ENCODE data around the gene AGL. TPM values are rescaled to one million over a fixed set of nuclear protein-coding genes. Genes with fewer than 3 reads are reported as not detected.
"Not testable (repeated sequence)": the region's sequence is repeated elsewhere in the genome, so short reads cannot be mapped to it uniquely, and the experiment has no call there.

The AGL gene
- total and polyA plus RNA-seq, 7 donors = 8.4 to 159 (median 110) TPM

- no peak for TF ChIP-seq CTCF (IDR thresholded peaks at IDR 0.05)
- WGBS, 3 donors = 67 to 84% (median 78%) methylated on average over 2 of the region's 2 CpGs
Observed at GRCh38 chr1:99829269-99829668, 20.9 kb upstream of the AGL start.

DNA sequence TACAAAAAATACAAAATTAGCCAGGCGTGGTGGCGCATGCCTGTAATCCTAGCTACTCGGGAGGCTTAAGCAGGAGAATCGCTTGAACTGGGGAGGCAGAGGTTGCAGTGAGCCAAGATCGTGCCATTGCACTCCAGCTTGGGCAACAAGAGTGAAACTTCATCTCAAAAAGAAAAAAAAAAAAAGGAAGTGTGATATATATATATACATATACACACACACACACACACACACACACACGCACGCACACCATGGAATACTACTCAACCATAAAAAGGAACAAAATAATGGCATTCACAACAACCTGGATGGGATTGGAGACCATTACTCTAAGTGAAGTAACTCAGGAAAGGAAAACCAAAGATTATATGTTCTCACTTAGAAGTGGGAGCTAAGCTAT is 16.2 kb upstream of the AGL start:
- H3K36me3 ChIP-seq (ENCODE audit: insufficient read depth in 1 of 2, low read depth in 1 of 2); H3K9me3 ChIP-seq; H3K27ac ChIP-seq; ATAC-seq; DNase-seq; H3K4me3 ChIP-seq; intact Hi-C loops (cut with DNase I); H3K27me3 ChIP-seq (ENCODE audit: insufficient read depth in 3 of 3, low read length in 2 of 3): not testable (repeated sequence)
- 82 to 95% (median 93%) methylated on average over 7 of the region's 7 CpGs for WGBS, 3 donors
- H3K4me1 ChIP-seq = peaks cover 12% of the 10 kb centered on the region

More at GRCh38 chr1:99829269-99829668, 20.9 kb upstream of the AGL start:
- no peak overlapping the region for H3K27ac ChIP-seq
- H3K27me3 ChIP-seq (ENCODE audit: insufficient read depth in 3 of 3, low read length in 2 of 3) = no peaks in the 10 kb centered on the region
- no peak overlapping the region for H3K4me3 ChIP-seq
- ATAC-seq = no peak
- no peaks in the 10 kb centered on the region for H3K36me3 ChIP-seq (ENCODE audit: insufficient read depth in 1 of 2, low read depth in 1 of 2)
- no peak for DNase-seq
- peaks cover 12% of the 10 kb centered on the region for H3K4me1 ChIP-seq
- intact Hi-C loops (cut with DNase I) = no loop called here
- H3K9me3 ChIP-seq = peaks cover 7% of the 10 kb centered on the region

DNA sequence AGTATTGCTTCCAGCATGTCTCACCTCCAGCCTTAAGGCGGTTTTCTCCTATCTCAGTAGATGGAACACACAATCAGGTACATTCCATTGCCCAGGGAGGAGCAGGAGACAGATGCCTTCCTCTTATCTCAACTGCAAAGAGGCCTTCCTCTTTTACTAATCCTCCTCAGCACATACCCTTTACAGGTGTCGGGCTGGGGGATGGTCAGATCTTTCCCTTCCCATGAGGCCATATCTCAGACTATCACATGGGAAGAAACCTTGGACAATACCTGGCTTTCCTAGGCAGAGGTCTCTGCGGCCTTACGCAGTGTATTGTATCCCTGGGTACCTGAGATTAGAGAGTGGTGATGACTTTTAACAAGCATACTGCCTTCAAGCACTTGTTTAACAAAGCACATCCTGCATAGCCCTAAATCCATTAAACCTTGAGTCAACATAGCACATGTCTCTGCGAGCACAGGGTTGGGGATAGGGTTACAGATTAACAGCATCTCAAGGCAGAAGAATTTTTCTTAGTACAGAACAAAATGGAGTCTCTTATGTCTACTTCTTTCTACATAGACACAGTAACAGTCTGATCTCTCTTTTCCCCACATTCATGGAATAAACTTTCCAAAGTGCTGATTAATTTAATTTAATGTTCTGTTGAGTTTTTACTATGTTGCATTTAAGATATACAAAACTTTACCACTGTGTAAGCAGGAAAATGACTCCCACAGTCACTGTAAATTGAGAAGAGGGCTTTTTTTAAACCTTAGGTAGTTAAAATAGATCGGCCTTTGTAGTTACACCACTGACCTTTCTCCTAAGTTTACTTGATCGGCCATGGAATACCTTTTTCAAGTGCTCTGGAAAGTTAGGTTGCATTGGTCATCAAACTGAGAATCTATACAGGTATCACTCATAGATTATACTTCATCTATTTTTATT is 13.7 kb upstream of the AGL start:
- 41 to 56% (median 46%) methylated on average over 7 of the region's 7 CpGs for WGBS, 3 donors
- peak; percentile 68 to 92 (median 90) for ATAC-seq
- Histone ChIP-seq H3K27ac (peak overlapping the region; percentile 87), H3K4me3 (peak overlapping the region; percentile 4), H3K4me1 (peaks cover 19% of the 10 kb centered on the region)
- H3K9me3 ChIP-seq; H3K27me3 ChIP-seq (ENCODE audit: insufficient read depth in 3 of 3, low read length in 2 of 3); DNase-seq; intact Hi-C loops (cut with DNase I); H3K36me3 ChIP-seq (ENCODE audit: insufficient read depth in 1 of 2, low read depth in 1 of 2): not testable (repeated sequence)

DNA sequence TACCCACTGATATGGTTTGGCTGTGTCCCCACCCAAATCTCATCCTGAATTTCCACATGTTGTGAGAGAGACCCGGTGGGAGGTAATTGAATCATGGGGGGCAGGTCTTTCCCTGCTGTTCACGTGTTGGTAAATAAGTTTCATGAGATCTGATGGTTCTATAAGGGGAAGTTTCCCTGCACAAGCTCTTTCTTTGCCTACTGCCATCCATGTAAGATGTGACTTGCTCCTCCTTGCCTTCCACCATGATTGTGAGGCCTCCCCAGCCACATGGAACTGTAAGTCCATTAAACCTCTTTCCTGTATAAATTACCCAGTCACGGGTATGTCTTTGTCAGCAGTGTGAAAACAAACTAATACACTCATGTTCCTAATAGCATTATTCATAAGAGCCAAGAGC is 9.8 kb upstream of the AGL start:
- H3K9me3 ChIP-seq; H3K27me3 ChIP-seq (ENCODE audit: insufficient read depth in 3 of 3, low read length in 2 of 3); intact Hi-C loops (cut with DNase I); DNase-seq; H3K36me3 ChIP-seq (ENCODE audit: insufficient read depth in 1 of 2, low read depth in 1 of 2); H3K4me3 ChIP-seq; ATAC-seq: not testable (repeated sequence)
- H3K4me1 ChIP-seq = peaks cover 25% of the 10 kb centered on the region
- WGBS, 3 donors = 62 to 75% (median 72%) methylated on average over 3 of the region's 3 CpGs
- H3K27ac ChIP-seq = peak overlapping the region; percentile 43

- Histone ChIP-seq H3K36me3 (ENCODE audit: insufficient read depth in 1 of 2, low read depth in 1 of 2) (no peaks in the 10 kb centered on the region), H3K4me3 (no peak overlapping the region), H3K9me3 (no peaks in the 10 kb centered on the region), H3K27me3 (ENCODE audit: insufficient read depth in 3 of 3, low read length in 2 of 3) (no peaks in the 10 kb centered on the region), H3K27ac (peak overlapping the region; percentile 64), H3K4me1 (peaks cover 30% of the 10 kb centered on the region)
- WGBS, 3 donors = 47 to 52% (median 52%) methylated on average over 2 of the region's 2 CpGs
- no peak for TF ChIP-seq CTCF (IDR thresholded peaks at IDR 0.05)
- intact Hi-C loops (cut with DNase I) = no loop called here
- ATAC-seq (peak in 3 of 4 donors; percentile 48 to 77 (median 56)), DNase-seq (no peak)
Observed at GRCh38 chr1:99843760-99844159, 6.4 kb upstream of the AGL start.

DNA sequence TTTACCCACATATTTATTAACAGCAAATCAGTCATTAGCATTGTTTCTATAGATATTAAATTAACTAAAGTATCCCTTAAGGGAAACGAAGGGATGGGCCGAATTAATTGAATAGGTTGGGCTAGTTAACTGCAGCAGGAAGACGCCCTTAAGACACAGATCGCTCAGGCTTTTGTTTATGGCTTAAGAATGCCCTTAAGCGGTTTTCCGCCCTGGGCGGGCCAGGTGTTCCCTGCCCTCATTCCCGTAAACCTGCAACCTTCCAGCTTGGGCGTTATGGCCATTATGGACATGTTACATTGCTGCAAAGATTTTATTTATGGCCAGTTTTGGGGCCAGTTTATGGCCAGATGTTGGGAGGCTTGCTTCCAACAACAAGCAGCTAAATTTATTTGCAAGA is 5.0 kb upstream of the AGL start:
- H3K4me3 ChIP-seq; ATAC-seq; H3K36me3 ChIP-seq (ENCODE audit: insufficient read depth in 1 of 2, low read depth in 1 of 2); DNase-seq; H3K27me3 ChIP-seq (ENCODE audit: insufficient read depth in 3 of 3, low read length in 2 of 3); H3K9me3 ChIP-seq; intact Hi-C loops (cut with DNase I): not testable (repeated sequence)
- 76 to 86% (median 83%) methylated on average over 9 of the region's 9 CpGs for WGBS, 3 donors
- peaks cover 32% of the 10 kb centered on the region for H3K4me1 ChIP-seq
- peak overlapping the region; percentile 64 for H3K27ac ChIP-seq
